Thoracic aorta (tissue), 2 donors: ENCODE data around the gene LZTFL1. TPM values are rescaled to one million over a fixed set of nuclear protein-coding genes. Genes with fewer than 3 reads are reported as not detected.

ENCODE experiments used
- ATAC-seq: fragments of 150-250 bp; one replicate; pipeline ENCODE4 v1.8.0; 2017; ENCODE audit warnings: low read depth; ENCODE audit not compliant: insufficient number of reproducible peaks, low FRiP score
- DNase-seq: peaks from one replicate; pipeline ENCODE4 v3.0.0-alpha.2; 2020; ENCODE audit warnings: low spot score
- H3K27ac ChIP-seq, 2 donors: fragments of 200-600 bp; sonication (generic); 1 replicate in 1 of 2; 2 replicates in 1 of 2; pipeline ENCODE4 v1.5.1; 2016; ENCODE audit warnings: mild to moderate bottlenecking in 2 of 2, moderate library complexity in 2 of 2
- H3K27me3 ChIP-seq: fragments of 200-600 bp; sonication (generic); replicated peaks from 2 replicates; pipeline ENCODE4 v1.6.0; 2016; ENCODE audit warnings: mild to moderate bottlenecking; ENCODE audit not compliant: insufficient read depth
- H3K36me3 ChIP-seq: fragments of 200-600 bp; sonication (generic); one replicate; pipeline ENCODE4 v1.5.1; 2016
- H3K4me1 ChIP-seq, 2 donors: fragments of 200-600 bp; sonication (generic); 1 replicate in 1 of 2; 2 replicates in 1 of 2; pipeline versions ENCODE4 v1.5.1 to v1.6.0; 2016; ENCODE audit warnings: low read depth in 2 of 2, mild to moderate bottlenecking in 1 of 2; ENCODE audit not compliant: control insufficient read depth in 1 of 2
- H3K4me3 ChIP-seq: fragments of 200-600 bp; sonication (generic); 2 replicates; pipeline ENCODE4 v1.5.1; 2016; ENCODE audit warnings: mild to moderate bottlenecking
- H3K9me3 ChIP-seq: fragments of 200-600 bp; sonication (generic); 2 replicates; pipeline ENCODE4 v1.5.1; 2016
- total RNA-seq, 2 donors: library from RNA; depleted of rRNA; stranded (reverse); fragments of >200 nt; gene quantifications; one replicate each; pipeline versions ENCODE4 v1.1.0 to v1.2.3, GENCODE V29; 2016
- TF ChIP-seq, protein P1 (sequence below): fragments of 200-600 bp; sonication (generic); IDR thresholded peaks from one replicate; pipeline ENCODE4 v1.5.1; 2019; ENCODE audit warnings: antibody characterized with exemption

The LZTFL1 gene
- total RNA-seq, 2 donors from 2014 or later = 22.7 to 30.9 TPM

- Histone ChIP-seq H3K27ac (no peak overlapping the region), H3K9me3 (no peaks in the 10 kb centered on the region), H3K4me1 (peaks cover 4 to 14% of the 10 kb centered on the region in 2 donors), H3K4me3 (no peak overlapping the region), H3K36me3 (peaks cover 15% of the 10 kb centered on the region), H3K27me3 (no peaks in the 10 kb centered on the region)
- no peak for DNase-seq
- TF ChIP-seq, protein P1, sequence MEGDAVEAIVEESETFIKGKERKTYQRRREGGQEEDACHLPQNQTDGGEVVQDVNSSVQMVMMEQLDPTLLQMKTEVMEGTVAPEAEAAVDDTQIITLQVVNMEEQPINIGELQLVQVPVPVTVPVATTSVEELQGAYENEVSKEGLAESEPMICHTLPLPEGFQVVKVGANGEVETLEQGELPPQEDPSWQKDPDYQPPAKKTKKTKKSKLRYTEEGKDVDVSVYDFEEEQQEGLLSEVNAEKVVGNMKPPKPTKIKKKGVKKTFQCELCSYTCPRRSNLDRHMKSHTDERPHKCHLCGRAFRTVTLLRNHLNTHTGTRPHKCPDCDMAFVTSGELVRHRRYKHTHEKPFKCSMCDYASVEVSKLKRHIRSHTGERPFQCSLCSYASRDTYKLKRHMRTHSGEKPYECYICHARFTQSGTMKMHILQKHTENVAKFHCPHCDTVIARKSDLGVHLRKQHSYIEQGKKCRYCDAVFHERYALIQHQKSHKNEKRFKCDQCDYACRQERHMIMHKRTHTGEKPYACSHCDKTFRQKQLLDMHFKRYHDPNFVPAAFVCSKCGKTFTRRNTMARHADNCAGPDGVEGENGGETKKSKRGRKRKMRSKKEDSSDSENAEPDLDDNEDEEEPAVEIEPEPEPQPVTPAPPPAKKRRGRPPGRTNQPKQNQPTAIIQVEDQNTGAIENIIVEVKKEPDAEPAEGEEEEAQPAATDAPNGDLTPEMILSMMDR = no peak
- ATAC-seq = no peak
These were observed 3.5 kb downstream of the LZTFL1 start for GRCh38 chr3:45838466-45838865.

- Histone ChIP-seq H3K27me3 (no peaks in the 10 kb centered on the region), H3K36me3 (peaks cover 34% of the 10 kb centered on the region), H3K27ac (no peak overlapping the region), H3K4me3 (no peak overlapping the region), H3K9me3 (no peaks in the 10 kb centered on the region), H3K4me1 (no peaks in the 10 kb centered on the region)
- DNase-seq (no peak), ATAC-seq (no peak)
- TF ChIP-seq, protein P1 = no peak
These were observed 9.2 kb downstream of the LZTFL1 start for GRCh38 chr3:45832699-45833098.

DNA sequence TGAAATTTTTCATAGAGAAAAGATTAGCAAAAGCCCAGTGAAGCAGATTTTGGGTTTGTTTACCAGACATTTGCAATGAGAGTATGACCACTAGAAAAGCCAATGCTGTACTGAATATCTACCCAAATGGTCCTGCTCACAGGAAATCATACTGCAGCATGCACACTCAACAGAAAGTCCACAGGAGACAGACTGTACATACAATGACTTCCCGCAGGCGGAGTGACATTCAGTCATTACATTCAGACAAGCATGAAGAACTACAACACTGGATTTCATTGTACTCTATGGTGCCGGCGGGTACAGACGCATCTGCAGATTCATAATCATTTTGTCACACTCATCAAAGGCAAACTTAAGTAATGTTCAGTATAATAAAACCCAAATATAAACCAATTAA lies 11.8 kb downstream of the LZTFL1 start:
- DNase-seq (no peak), ATAC-seq (no peak)
- Histone ChIP-seq H3K4me3 (no peak overlapping the region), H3K27me3 (no peaks in the 10 kb centered on the region), H3K9me3 (no peaks in the 10 kb centered on the region), H3K36me3 (peaks cover 44% of the 10 kb centered on the region), H3K4me1 (no peaks in the 10 kb centered on the region), H3K27ac (no peak overlapping the region)
- TF ChIP-seq, protein P1 = no peak

- Histone ChIP-seq H3K27ac (no peak overlapping the region), H3K4me1 (no peaks in the 10 kb centered on the region), H3K27me3 (no peaks in the 10 kb centered on the region), H3K9me3 (no peaks in the 10 kb centered on the region), H3K36me3 (peaks cover 32% of the 10 kb centered on the region), H3K4me3 (no peak overlapping the region)
- ATAC-seq (no peak), DNase-seq (no peak)
- TF ChIP-seq, protein P1 = no peak
These were observed 15.0 kb downstream of the LZTFL1 start for GRCh38 chr3:45826908-45827307.

- H3K27ac ChIP-seq = no peak overlapping the region
- H3K4me3 ChIP-seq = no peak overlapping the region
- DNase-seq (no peak), ATAC-seq (no peak)
- H3K9me3 ChIP-seq = no peaks in the 10 kb centered on the region
- no peaks in the 10 kb centered on the region for H3K27me3 ChIP-seq
- peaks cover 34% of the 10 kb centered on the region for H3K36me3 ChIP-seq
- TF ChIP-seq, protein P1 = no peak
- H3K4me1 ChIP-seq = no peaks in the 10 kb centered on the region
These were observed 15.6 kb downstream of the LZTFL1 start for GRCh38 chr3:45826321-45826720.
